Activated naive CD8-positive, alpha-beta T cell treated with anti-CD3 and anti-CD28 coated beads, Interleukin-2, amount 50 U/mL, for 24 hours (primary cell): ENCODE results near the gene ABHD1.
A peak's percentile ranks its signal among the peaks of the same experiment; 100 is the strongest.

ENCODE experiments used
- ATAC-seq: fragments of 150-1000 bp; cut with Tn5 transposase; one replicate; pipeline ENCODE4 v1.10.0; 2021
- DNase-seq: peaks from one replicate; pipeline ENCODE4 v3.0.0; 2021
- H3K27ac Mint-ChIP-seq: one replicate; pipeline ENCODE4 v1.8.0; 2021; ENCODE audit warnings: mild to moderate bottlenecking, mixed read lengths
- H3K27me3 Mint-ChIP-seq: one replicate; pipeline ENCODE4 v1.8.0; 2021; ENCODE audit warnings: mixed read lengths
- H3K36me3 Mint-ChIP-seq: one replicate; pipeline ENCODE4 v1.8.0; 2021; ENCODE audit warnings: low read depth, mixed read lengths
- H3K4me1 Mint-ChIP-seq: one replicate; pipeline ENCODE4 v1.8.0; 2021; ENCODE audit warnings: mixed read lengths
- H3K4me3 Mint-ChIP-seq: one replicate; pipeline ENCODE4 v1.8.0; 2021; ENCODE audit warnings: mild to moderate bottlenecking, moderate library complexity, mixed read lengths
- H3K9me3 Mint-ChIP-seq: one replicate; pipeline ENCODE4 v1.8.0; 2021; ENCODE audit warnings: mixed read lengths

Gene ABHD1

GRCh38 chr2:27084297-27085061 lies 39.1 kb upstream of the ABHD1 start:
- Mint-ChIP-seq H3K4me1 (peaks cover 40% of the 10 kb centered on the region), H3K9me3 (no peaks in the 10 kb centered on the region), H3K27ac (no peak overlapping the region), H3K4me3 (peak overlapping the region; percentile 80), H3K36me3 (no peaks in the 10 kb centered on the region), H3K27me3 (no peaks in the 10 kb centered on the region)
- ATAC-seq (no peak), DNase-seq (no peak)

- ATAC-seq: no peak
- DNase-seq: no peak
- H3K36me3 Mint-ChIP-seq: no peaks in the 10 kb centered on the region
These were observed 38.4 kb upstream of the ABHD1 start for GRCh38 chr2:27085062-27085672.

GRCh38 chr2:27085673-27086089 lies 37.9 kb upstream of the ABHD1 start:
- no peaks in the 10 kb centered on the region for H3K36me3 Mint-ChIP-seq
- peak overlapping the region; percentile 35 for H3K27ac Mint-ChIP-seq
- DNase-seq (peak; percentile 55), ATAC-seq (no peak)
- H3K4me1 Mint-ChIP-seq: peaks cover 33% of the 10 kb centered on the region
- peak overlapping the region; percentile 80 for H3K4me3 Mint-ChIP-seq
- no peaks in the 10 kb centered on the region for H3K27me3 Mint-ChIP-seq
- no peaks in the 10 kb centered on the region for H3K9me3 Mint-ChIP-seq

More at GRCh38 chr2:27085062-27085672, 38.4 kb upstream of the ABHD1 start:
- H3K4me1 Mint-ChIP-seq: peaks cover 37% of the 10 kb centered on the region
- no peaks in the 10 kb centered on the region for H3K27me3 Mint-ChIP-seq
- no peaks in the 10 kb centered on the region for H3K9me3 Mint-ChIP-seq
- H3K27ac Mint-ChIP-seq: peak overlapping the region; percentile 35
- H3K4me3 Mint-ChIP-seq: peak overlapping the region; percentile 80

- ATAC-seq: peak; percentile 93
- Mint-ChIP-seq H3K36me3 (no peaks in the 10 kb centered on the region), H3K4me1 (peaks cover 27% of the 10 kb centered on the region), H3K27ac (peak overlapping the region; percentile 71), H3K9me3 (no peaks in the 10 kb centered on the region), H3K27me3 (no peaks in the 10 kb centered on the region), H3K4me3 (peak overlapping the region; percentile 80)
- peak; percentile 99 for DNase-seq
These were observed 37.4 kb upstream of the ABHD1 start for GRCh38 chr2:27086090-27086723.

- ATAC-seq (peak; percentile 1), DNase-seq (peak; percentile 30)
- H3K4me3 Mint-ChIP-seq: peak within 1 kb of the TSS; percentile 80
- H3K27ac Mint-ChIP-seq: peak within 1 kb of the TSS; percentile 71
- H3K27me3 Mint-ChIP-seq: no peaks in the 10 kb centered on the region
- H3K36me3 Mint-ChIP-seq: no peaks in the 10 kb centered on the region
- peaks cover 20% of the 10 kb centered on the region for H3K4me1 Mint-ChIP-seq
- H3K9me3 Mint-ChIP-seq: no peaks in the 10 kb centered on the region
These were observed 36.7 kb upstream of the ABHD1 start, which contains the start of gene KHK for GRCh38 chr2:27086724-27087593. Gene KHK, plus strand, starts transcription at chr2:27086772. Its CDS starts 488 bp downstream, at chr2:27087260.

- Mint-ChIP-seq H3K27me3 (no peaks in the 10 kb centered on the region), H3K4me3 (peak overlapping the region; percentile 80), H3K9me3 (no peaks in the 10 kb centered on the region), H3K36me3 (no peaks in the 10 kb centered on the region), H3K4me1 (peaks cover 20% of the 10 kb centered on the region), H3K27ac (no peak overlapping the region)
- DNase-seq: no peak
- no peak for ATAC-seq
These were observed 35.7 kb upstream of the ABHD1 start for GRCh38 chr2:27087823-27088410.

GRCh38 chr2:27088634-27089033 lies 35.0 kb upstream of the ABHD1 start:
- no peaks in the 10 kb centered on the region for H3K36me3 Mint-ChIP-seq
- ATAC-seq: no peak
- DNase-seq: no peak
- H3K27ac Mint-ChIP-seq: no peak overlapping the region
- no peaks in the 10 kb centered on the region for H3K27me3 Mint-ChIP-seq
- no peak overlapping the region for H3K4me3 Mint-ChIP-seq
- H3K9me3 Mint-ChIP-seq: no peaks in the 10 kb centered on the region
- H3K4me1 Mint-ChIP-seq: peaks cover 20% of the 10 kb centered on the region

GRCh38 chr2:27089111-27089954 lies 34.3 kb upstream of the ABHD1 start:
- no peaks in the 10 kb centered on the region for H3K9me3 Mint-ChIP-seq
- H3K27ac Mint-ChIP-seq: no peak overlapping the region
- no peaks in the 10 kb centered on the region for H3K36me3 Mint-ChIP-seq
- no peak overlapping the region for H3K4me3 Mint-ChIP-seq
- ATAC-seq (no peak), DNase-seq (no peak)
- peaks cover 20% of the 10 kb centered on the region for H3K4me1 Mint-ChIP-seq
- no peaks in the 10 kb centered on the region for H3K27me3 Mint-ChIP-seq

- H3K4me3 Mint-ChIP-seq: no peak overlapping the region
- H3K4me1 Mint-ChIP-seq: peaks cover 18% of the 10 kb centered on the region
- H3K27me3 Mint-ChIP-seq: no peaks in the 10 kb centered on the region
- ATAC-seq (no peak), DNase-seq (no peak)
- no peak overlapping the region for H3K27ac Mint-ChIP-seq
- H3K36me3 Mint-ChIP-seq: no peaks in the 10 kb centered on the region
- H3K9me3 Mint-ChIP-seq: no peaks in the 10 kb centered on the region
These were observed 31.6 kb upstream of the ABHD1 start for GRCh38 chr2:27091746-27092695.

GRCh38 chr2:27092696-27093429 lies 30.8 kb upstream of the ABHD1 start:
- no peak for ATAC-seq

GRCh38 chr2:27093430-27094352 lies 29.9 kb upstream of the ABHD1 start:
- Mint-ChIP-seq H3K27me3 (no peaks in the 10 kb centered on the region), H3K27ac (no peak overlapping the region), H3K9me3 (no peaks in the 10 kb centered on the region), H3K4me1 (peaks cover 10% of the 10 kb centered on the region), H3K36me3 (no peaks in the 10 kb centered on the region), H3K4me3 (no peak overlapping the region)
- no peak for ATAC-seq
- no peak for DNase-seq

More at GRCh38 chr2:27092696-27093429, 30.8 kb upstream of the ABHD1 start:
- H3K36me3 Mint-ChIP-seq: no peaks in the 10 kb centered on the region
- no peaks in the 10 kb centered on the region for H3K27me3 Mint-ChIP-seq
- no peak overlapping the region for H3K4me3 Mint-ChIP-seq
- no peak for DNase-seq
- no peak overlapping the region for H3K27ac Mint-ChIP-seq
- H3K4me1 Mint-ChIP-seq: peaks cover 11% of the 10 kb centered on the region
- no peaks in the 10 kb centered on the region for H3K9me3 Mint-ChIP-seq
